Spleen (tissue), 11 donors: ENCODE results near the gene KCTD10. TPM values are rescaled to one million over a fixed set of nuclear protein-coding genes. Genes with fewer than 3 reads are reported as not detected.

ENCODE experiments used
- DNase-seq: peaks from one replicate; pipeline ENCODE4 v3.0.0-alpha.2; 2020
- H3K27ac ChIP-seq, 8 donors: fragments of 200-600 bp; sonication (generic) in 7 of 8; 1 replicate in 4 of 8; 2 replicates in 4 of 8; pipeline versions ENCODE4 v1.5.0 to v1.8.0; 2016 to 2021; ENCODE audit warnings: inconsistent platforms in 4 of 8, mild to moderate bottlenecking in 4 of 8, moderate library complexity in 1 of 8
- H3K27me3 ChIP-seq, 7 donors: fragments of 200-600 bp; sonication (generic) in 6 of 7; replicated peaks in 1 of 7; 1 replicate in 4 of 7; 2 replicates in 3 of 7; pipeline versions ENCODE4 v1.5.0 to v1.8.0; 2016 to 2021; ENCODE audit warnings: inconsistent platforms in 3 of 7, mild to moderate bottlenecking in 1 of 7
- H3K36me3 ChIP-seq, 6 donors: fragments of 200-600 bp; sonication (generic) in 5 of 6; 1 replicate in 4 of 6; 2 replicates in 2 of 6; pipeline versions ENCODE4 v1.5.0 to v1.8.0; 2016 to 2021; ENCODE audit warnings: inconsistent platforms in 2 of 6
- H3K4me1 ChIP-seq, 6 donors: fragments of 200-600 bp; sonication (generic) in 5 of 6; 1 replicate in 3 of 6; 2 replicates in 3 of 6; pipeline versions ENCODE4 v1.5.0 to v1.8.0; 2016 to 2021; ENCODE audit warnings: inconsistent platforms in 3 of 6
- H3K4me3 ChIP-seq, 8 donors: fragments of 200-600 bp; sonication (generic) in 7 of 8; 1 replicate in 4 of 8; 2 replicates in 4 of 8; pipeline versions ENCODE4 v1.5.0 to v1.8.0; 2016 to 2021; ENCODE audit warnings: inconsistent platforms in 4 of 8, mild to moderate bottlenecking in 4 of 8, moderate library complexity in 2 of 8
- H3K9me3 ChIP-seq, 8 donors: fragments of 200-600 bp; sonication (generic) in 7 of 8; 1 replicate in 4 of 8; 2 replicates in 4 of 8; pipeline versions ENCODE4 v1.5.0 to v1.8.0; 2016 to 2021; ENCODE audit warnings: inconsistent platforms in 4 of 8
- CTCF ChIP-seq, 11 experiments: fragments of 200-600 bp in 7 of 11; fragments of 450-650 bp in 4 of 11; sonication (generic) in 4 of 11; IDR thresholded peaks in 8 of 11; conservative IDR thresholded peaks in 3 of 11; 1 replicate in 7 of 11; 2 replicates in 4 of 11; pipeline versions ENCODE4 v1.4.0 to v1.8.0; 2016 to 2021; ENCODE audit warnings: antibody characterized with exemption in 11 of 11, inconsistent platforms in 4 of 11, mild to moderate bottlenecking in 1 of 11
- POLR2A ChIP-seq, 3 donors: fragments of 450-650 bp; IDR thresholded peaks; one replicate each; pipeline ENCODE4 v1.5.1; 2017; ENCODE audit warnings: antibody characterized with exemption in 3 of 3, mild to moderate bottlenecking in 1 of 3
- POLR2AphosphoS5 ChIP-seq, 3 donors: sonication (generic); formaldehyde crosslinking; IDR thresholded peaks; one replicate each; pipeline ENCODE4 v1.5.1; 2017; ENCODE audit warnings: antibody characterized with exemption in 3 of 3
- WGBS, 5 donors: extraction: QIAGEN DNeasy Blood & Tissue Kit in 3 of 5; methylation state at CpG; one replicate each; pipeline versions ENCODE4 v1.1.5 to v1.1.7; 2013 to 2018; 5-methylcytosine and 5-hydroxymethylcytosine counted together
- intact Hi-C: fragments of 100-400 bp; cut with DNase I; formaldehyde crosslinking; loops from one replicate; pipeline ENCODE4 v1.15.0; 2023; ENCODE audit warnings: low total_unique reads
- polyA plus RNA-seq, 3 donors: library from polyadenylated mRNA; stranded (reverse); fragments of 200-250 nt; gene quantifications; one replicate each; pipeline ENCODE4 v1.2.1, GENCODE V29; 2013
- total RNA-seq, 7 donors: library from RNA; depleted of rRNA in 3 of 7; stranded (reverse); fragments of >200 nt in 3 of 7; fragmentation: NEBNext Ultra II Directional in 4 of 7; extraction: Animal tissue kit (Norgen Biotek cat#: 25700) in 4 of 7; gene quantifications; one replicate each; pipeline versions ENCODE4 v1.1.0 to v1.2.1, GENCODE V29; 2016 to 2021
- donor health status: healthy with polysubstance abuse.
- donor health status: DM: no; HTN: no; CAD: no; lungs with moderate emphysema.
- donor health status: DM: no; HTN: no; CAD: no.
- donor health status: Bipolar disorder and iron deficiency.
- donor health status: healthy.
- donor health status: DM: no; HTN: no; CAD: no.
- donor health status: DM: yes; HTN: yes; CAD: no.

KCTD10 gene
- total and polyA plus RNA-seq, 10 donors: 10.4 to 72.5 (median 48.1) TPM

GRCh38 chr12:109479761-109480160 is 2.7 kb upstream of the KCTD10 start:
- TF ChIP-seq POLR2A (IDR thresholded peaks at IDR 0.05): no peak
- TF ChIP-seq POLR2AphosphoS5 (IDR thresholded peaks at IDR 0.05): no peak
- no peak for TF ChIP-seq CTCF (IDR thresholded peaks at IDR 0.05 in 8 of 11, conservative IDR thresholded peaks at IDR 0.05 in 3 of 11)
- 65 to 79% (median 74%) methylated on average over 1 of the region's 1 CpG for WGBS, 5 donors
- no peaks in the 10 kb centered on the region for H3K9me3 ChIP-seq
- no peak overlapping the region for H3K27ac ChIP-seq
- no peak overlapping the region for H3K4me3 ChIP-seq
- H3K27me3 ChIP-seq: no peaks in the 10 kb centered on the region
- H3K36me3 ChIP-seq: peaks cover 2 to 28% (median 19%) of the 10 kb centered on the region in 6 donors
- intact Hi-C loops: no loop called here
- peaks cover 34 to 60% (median 45%) of the 10 kb centered on the region in 6 donors for H3K4me1 ChIP-seq
- no peak for DNase-seq

- WGBS, 5 donors: 1 to 9% (median 6%) methylated on average over 9 of the region's 9 CpGs
- Histone ChIP-seq H3K4me3 (peak overlapping the region; percentile 81 to 99 (median 94)), H3K27ac (peak overlapping the region; percentile 94 to 99 (median 98)), H3K4me1 (peaks cover 34 to 79% (median 58%) of the 10 kb centered on the region in 6 donors), H3K36me3 (peaks cover 0 to 21% (median under 1%) of the 10 kb centered on the region in 6 donors), H3K27me3 (no peaks in the 10 kb centered on the region), H3K9me3 (no peaks in the 10 kb centered on the region)
- TF ChIP-seq CTCF (IDR thresholded peaks at IDR 0.05 in 8 of 11, conservative IDR thresholded peaks at IDR 0.05 in 3 of 11): no peak
- no peak for TF ChIP-seq POLR2A (IDR thresholded peaks at IDR 0.05)
- no peak for TF ChIP-seq POLR2AphosphoS5 (IDR thresholded peaks at IDR 0.05)
- DNase-seq: no peak
- intact Hi-C loops: no loop called here
Measured at GRCh38 chr12:109477963-109478315, 839 bp upstream of the KCTD10 start.

- Histone ChIP-seq H3K27me3 (no peaks in the 10 kb centered on the region), H3K9me3 (no peaks in the 10 kb centered on the region), H3K4me1 (peaks cover 34 to 90% (median 64%) of the 10 kb centered on the region in 6 donors), H3K4me3 (peak overlapping the region; percentile 81 to 99 (median 94)), H3K27ac (peak overlapping the region; percentile 94 to 99 (median 98)), H3K36me3 (peaks cover 0 to 16% (median 0%) of the 10 kb centered on the region in 6 donors)
- 0 to 1% (median 0%) methylated on average over 11 of the region's 11 CpGs for WGBS, 5 donors
- no peak for DNase-seq
- intact Hi-C loops: no loop called here
- TF ChIP-seq POLR2A (IDR thresholded peaks at IDR 0.05) (no peak), CTCF (IDR thresholded peaks at IDR 0.05 in 8 of 11, conservative IDR thresholded peaks at IDR 0.05 in 3 of 11) (no peak), POLR2AphosphoS5 (IDR thresholded peaks at IDR 0.05) (no peak)
Measured at GRCh38 chr12:109476807-109477184, 304 bp downstream of the KCTD10 start.

GRCh38 chr12:109475993-109476806 is 900 bp downstream of the KCTD10 start:
- peaks cover 0 to 22% (median 0%) of the 10 kb centered on the region in 6 donors for H3K36me3 ChIP-seq
- intact Hi-C loops: no loop called here

More at GRCh38 chr12:109475993-109476806, 900 bp downstream of the KCTD10 start:
- H3K27ac ChIP-seq: peak overlapping the region; percentile 5 to 99 (median 97)
- DNase-seq: no peak
- peaks cover 34 to 93% (median 66%) of the 10 kb centered on the region in 6 donors for H3K4me1 ChIP-seq
- WGBS, 5 donors: 23 to 29% (median 27%) methylated on average over 18 to 19 of the region's 19 CpGs
- no peaks in the 10 kb centered on the region for H3K9me3 ChIP-seq
- TF ChIP-seq POLR2A (IDR thresholded peaks at IDR 0.05) (no peak), CTCF (IDR thresholded peaks at IDR 0.05 in 8 of 11, conservative IDR thresholded peaks at IDR 0.05 in 3 of 11) (no peak), POLR2AphosphoS5 (IDR thresholded peaks at IDR 0.05) (no peak)
- peak overlapping the region; percentile 81 to 99 (median 94) for H3K4me3 ChIP-seq
- no peaks in the 10 kb centered on the region for H3K27me3 ChIP-seq
